Activated CD4-positive, CD25-positive, alpha-beta regulatory T cell (primary cell): ENCODE measurements around the gene SH3RF1.
"Not testable (repeated sequence)": the region's sequence is repeated elsewhere in the genome, so short reads cannot be mapped to it uniquely, and the experiment has no call there.

ENCODE experiments used
- DNase-seq, 4 experiments: peaks; one replicate each; lab custom pipeline; 2025; lab: John Stamatoyannopoulos, UW

Gene SH3RF1

GRCh38 chr4:169225812-169226211 lies 44.9 kb downstream of the SH3RF1 start:
- DNase-seq = no peak

GRCh38 chr4:169225058-169225751 lies 45.6 kb downstream of the SH3RF1 start:
- no peak for DNase-seq

- no peak for DNase-seq
Measured at GRCh38 chr4:169222761-169223160, 48.0 kb downstream of the SH3RF1 start.

GRCh38 chr4:169221662-169222061 lies 49.1 kb downstream of the SH3RF1 start:
- no peak for DNase-seq

GRCh38 chr4:169220854-169221411 lies 49.8 kb downstream of the SH3RF1 start:
- no peak for DNase-seq

- DNase-seq = no peak
Measured at GRCh38 chr4:169220447-169220846, 50.3 kb downstream of the SH3RF1 start.

- DNase-seq = no peak
Measured at GRCh38 chr4:169219440-169219839, 51.3 kb downstream of the SH3RF1 start.

GRCh38 chr4:169215656-169216055 lies 55.1 kb downstream of the SH3RF1 start:
- DNase-seq = no peak

GRCh38 chr4:169212981-169213380 lies 57.8 kb downstream of the SH3RF1 start:
- no peak for DNase-seq

- no peak for DNase-seq
Measured at GRCh38 chr4:169210504-169211118, 60.1 kb downstream of the SH3RF1 start.

- no peak for DNase-seq
Measured at GRCh38 chr4:169209388-169209883, 61.3 kb downstream of the SH3RF1 start.

GRCh38 chr4:169208516-169208915 lies 62.2 kb downstream of the SH3RF1 start:
- DNase-seq = no peak

GRCh38 chr4:169208090-169208455 lies 62.7 kb downstream of the SH3RF1 start:
- no peak for DNase-seq

- no peak for DNase-seq
Measured at GRCh38 chr4:169207436-169208089, 63.2 kb downstream of the SH3RF1 start.

GRCh38 chr4:169205744-169206080 lies 65.0 kb downstream of the SH3RF1 start:
- no peak for DNase-seq

- no peak for DNase-seq
Measured at GRCh38 chr4:169205075-169205743, 65.5 kb downstream of the SH3RF1 start.

GRCh38 chr4:169203891-169204290 lies 66.9 kb downstream of the SH3RF1 start:
- no peak for DNase-seq

GRCh38 chr4:169203278-169203677 lies 67.5 kb downstream of the SH3RF1 start:
- DNase-seq = not testable (repeated sequence)

- no peak for DNase-seq
Measured at GRCh38 chr4:169202878-169203277, 67.9 kb downstream of the SH3RF1 start.

GRCh38 chr4:169202145-169202699 lies 68.5 kb downstream of the SH3RF1 start:
- DNase-seq = no peak

GRCh38 chr4:169201222-169202144 lies 69.3 kb downstream of the SH3RF1 start:
- DNase-seq = no peak
